Suprapubic skin (tissue), 4 donors: ENCODE measurements around the gene PLPP7. TPM values are rescaled to one million over a fixed set of nuclear protein-coding genes. Genes with fewer than 3 reads are reported as not detected.
A peak's percentile ranks its signal among the peaks of the same experiment; 100 is the strongest.

Experiments used
- DNase-seq, 2 donors: peaks; one replicate each; pipeline ENCODE4 v3.0.0-alpha.2; 2019; ENCODE audit warnings: low spot score in 2 of 2
- H3K27ac ChIP-seq: fragments of 200-600 bp; sonication (generic); one replicate; pipeline ENCODE4 v1.5.1; 2019
- H3K27me3 ChIP-seq: fragments of 200-600 bp; sonication (generic); one replicate; pipeline ENCODE4 v1.5.1; 2019
- H3K36me3 ChIP-seq: fragments of 200-600 bp; sonication (generic); one replicate; pipeline ENCODE4 v1.5.1; 2019
- H3K4me1 ChIP-seq: fragments of 200-600 bp; sonication (generic); one replicate; pipeline ENCODE4 v1.5.1; 2019
- H3K4me3 ChIP-seq: fragments of 200-600 bp; sonication (generic); one replicate; pipeline ENCODE4 v1.5.1; 2019; ENCODE audit warnings: mild to moderate bottlenecking
- H3K9me3 ChIP-seq: fragments of 200-600 bp; sonication (generic); one replicate; pipeline ENCODE4 v1.5.1; 2019
- CTCF ChIP-seq, 2 donors: fragments of 200-600 bp in 1 of 2; fragments of 450-650 bp in 1 of 2; sonication (generic) in 1 of 2; IDR thresholded peaks; one replicate each; pipeline ENCODE4 v1.5.1; 2016 to 2019; ENCODE audit warnings: antibody characterized with exemption in 2 of 2, mild to moderate bottlenecking in 1 of 2, moderate library complexity in 1 of 2
- EP300 ChIP-seq: sonication (generic); formaldehyde crosslinking; IDR thresholded peaks from one replicate; pipeline ENCODE4 v1.6.1; 2017; ENCODE audit warnings: antibody characterized with exemption
- POLR2A ChIP-seq, 2 donors: fragments of 450-650 bp; IDR thresholded peaks; one replicate each; pipeline ENCODE4 v1.6.1; 2017; ENCODE audit warnings: antibody characterized with exemption in 2 of 2, mild to moderate bottlenecking in 2 of 2, moderate library complexity in 2 of 2
- POLR2AphosphoS5 ChIP-seq, 3 donors: sonication (generic); formaldehyde crosslinking; IDR thresholded peaks; one replicate each; pipeline ENCODE4 v1.6.1; 2017; ENCODE audit warnings: antibody characterized with exemption in 3 of 3
- WGBS: methylation state at CpG from one replicate; pipeline ENCODE4 v1.1.5; 2018; 5-methylcytosine and 5-hydroxymethylcytosine counted together
- total RNA-seq, 4 donors: library from RNA; depleted of rRNA; stranded (reverse); fragments of >200 nt; gene quantifications; one replicate each; pipeline ENCODE4 v1.1.0, GENCODE V29; 2016

PLPP7 gene
- total RNA-seq, 4 donors from 2014 or later = 0.80 to 1.1 (median 0.92) TPM

DNA sequence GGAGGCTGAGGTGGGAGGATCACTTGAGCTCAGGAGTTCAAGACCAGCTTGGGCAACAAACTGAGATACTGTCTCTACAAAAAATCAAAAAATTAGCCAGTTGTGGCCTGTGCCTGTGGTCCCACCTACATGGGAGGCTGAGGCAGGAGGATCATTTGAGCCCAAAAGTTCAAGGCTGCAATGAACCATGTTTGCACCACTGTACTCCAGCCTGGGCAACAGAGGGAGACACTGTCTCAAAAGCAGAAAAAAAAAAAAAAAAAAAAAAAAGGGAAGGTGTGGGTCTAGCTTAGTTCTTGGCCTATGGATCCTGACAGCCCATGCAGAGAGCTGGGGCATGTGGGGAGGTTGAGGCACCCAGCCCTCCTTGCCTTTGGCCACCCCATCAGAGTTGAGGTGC lies 10.9 kb downstream of the PLPP7 start:
- no peaks in the 10 kb centered on the region for H3K27me3 ChIP-seq
- no peaks in the 10 kb centered on the region for H3K4me1 ChIP-seq
- no peaks in the 10 kb centered on the region for H3K36me3 ChIP-seq
- TF ChIP-seq CTCF (IDR thresholded peaks at IDR 0.05) = no peak
- no peak for DNase-seq
- H3K4me3 ChIP-seq = no peak overlapping the region
- no peaks in the 10 kb centered on the region for H3K9me3 ChIP-seq
- no peak overlapping the region for H3K27ac ChIP-seq

DNA sequence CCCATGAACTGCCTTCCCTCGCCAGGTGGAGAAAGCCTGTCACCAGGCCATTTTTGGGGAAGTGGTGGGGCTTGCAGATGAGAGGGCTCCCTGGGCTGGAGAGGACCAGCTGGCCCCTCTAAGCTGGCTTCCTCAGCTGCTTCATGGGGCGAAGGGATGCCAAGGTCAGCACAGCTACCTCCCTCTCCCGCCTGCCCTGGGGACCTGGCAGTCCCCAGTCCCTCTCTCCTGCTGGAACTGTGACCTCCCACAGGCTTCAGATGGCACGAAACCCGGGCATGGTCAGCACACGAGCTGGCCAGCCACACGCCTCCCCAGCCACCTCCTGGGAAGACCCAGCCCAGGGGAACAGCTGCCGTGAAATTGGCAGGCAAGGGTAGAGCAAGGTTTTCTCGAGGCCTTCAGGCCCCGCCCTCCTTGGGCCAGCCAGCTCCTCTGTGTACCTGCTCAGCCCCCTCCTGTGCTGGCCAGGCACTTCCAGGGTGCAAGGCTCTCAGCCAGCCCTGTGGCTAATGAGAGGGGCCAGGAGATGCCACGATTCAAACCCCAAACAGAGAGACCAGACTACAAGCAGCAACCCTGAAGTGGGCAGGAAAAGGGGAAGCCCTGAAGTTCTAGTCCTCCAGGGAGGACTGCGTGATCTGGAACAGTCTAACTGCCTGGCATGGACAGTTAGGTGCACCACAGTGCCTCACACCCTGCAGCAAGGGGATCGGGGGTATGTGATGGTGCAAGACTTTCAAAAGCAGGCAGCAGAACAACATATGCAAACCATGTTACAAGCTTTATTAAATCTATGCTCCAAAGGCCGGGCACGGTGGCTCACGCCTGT lies 12.9 kb downstream of the PLPP7 start:
- H3K9me3 ChIP-seq = no peaks in the 10 kb centered on the region
- no peak overlapping the region for H3K27ac ChIP-seq
- TF ChIP-seq CTCF (IDR thresholded peaks at IDR 0.05) (no peak), POLR2A (IDR thresholded peaks at IDR 0.05) (no peak), POLR2AphosphoS5 (IDR thresholded peaks at IDR 0.05) (no peak), EP300 (no peak)
- peak in 1 of 2 donors; percentile 58 for DNase-seq
- no peaks in the 10 kb centered on the region for H3K36me3 ChIP-seq
- H3K4me3 ChIP-seq = no peak overlapping the region
- H3K4me1 ChIP-seq = no peaks in the 10 kb centered on the region
- no peaks in the 10 kb centered on the region for H3K27me3 ChIP-seq
- WGBS = 84% methylated on average over 7 of the region's 16 CpGs

- no peaks in the 10 kb centered on the region for H3K9me3 ChIP-seq
- WGBS = 67% methylated on average over 3 of the region's 11 CpGs
These were observed 14.1 kb downstream of the PLPP7 start for GRCh38 chr9:131303381-131304321.

GRCh38 chr9:131304676-131305355 lies 15.3 kb downstream of the PLPP7 start:
- Histone ChIP-seq H3K9me3 (no peaks in the 10 kb centered on the region), H3K27ac (no peak overlapping the region), H3K27me3 (peaks cover 2% of the 10 kb centered on the region), H3K4me3 (no peak overlapping the region), H3K36me3 (no peaks in the 10 kb centered on the region), H3K4me1 (no peaks in the 10 kb centered on the region)
- no peak for DNase-seq
- WGBS = 63% methylated on average over 19 of the region's 19 CpGs
- TF ChIP-seq POLR2AphosphoS5 (IDR thresholded peaks at IDR 0.05) = no peak
- TF ChIP-seq EP300 = no peak
- no peak for TF ChIP-seq CTCF (IDR thresholded peaks at IDR 0.05)
- no peak for TF ChIP-seq POLR2A (IDR thresholded peaks at IDR 0.05)

More at GRCh38 chr9:131303381-131304321, 14.1 kb downstream of the PLPP7 start:
- no peak overlapping the region for H3K27ac ChIP-seq
- DNase-seq = no peak
- no peaks in the 10 kb centered on the region for H3K4me1 ChIP-seq
- no peaks in the 10 kb centered on the region for H3K36me3 ChIP-seq
- H3K27me3 ChIP-seq = no peaks in the 10 kb centered on the region
- no peak overlapping the region for H3K4me3 ChIP-seq
- TF ChIP-seq EP300 (no peak), POLR2A (IDR thresholded peaks at IDR 0.05) (no peak), POLR2AphosphoS5 (IDR thresholded peaks at IDR 0.05) (no peak), CTCF (IDR thresholded peaks at IDR 0.05) (no peak)
